SU-DHL-6 (cell line): ENCODE results near the gene EXOC4.

Source experiments
- H2AFZ ChIP-seq: fragments of 200-600 bp; sonication (generic); 2 replicates; pipeline ENCODE4 v1.6.1; 2014; ENCODE audit warnings: low read depth, mild to moderate bottlenecking, moderate library complexity, mixed read lengths, antibody characterized with exemption, low read length; ENCODE audit not compliant: severe bottlenecking
- H3F3A ChIP-seq: fragments of 200-600 bp; shearing (Covaris generic); 2 replicates; pipeline ENCODE4 v1.6.0; 2016; ENCODE audit warnings: antibody characterized with exemption, mild to moderate bottlenecking; ENCODE audit not compliant: insufficient read depth
- H3K27ac ChIP-seq: fragments of 200-600 bp; sonication (generic); 2 replicates; pipeline ENCODE4 v1.5.1; 2016; ENCODE audit warnings: low read depth, mild to moderate bottlenecking, low read length, moderate library complexity, mixed read lengths
- H3K27me3 ChIP-seq: fragments of 200-600 bp; sonication (generic), shearing (Covaris generic); 2 replicates; pipeline ENCODE4 v1.6.0; 2014; ENCODE audit warnings: mild to moderate bottlenecking, low read length
- H3K36me3 ChIP-seq: fragments of 200-600 bp; sonication (generic); 2 replicates; pipeline ENCODE4 v1.6.1; 2014; ENCODE audit warnings: mild to moderate bottlenecking, low read length, mixed read lengths
- H3K4me2 ChIP-seq: fragments of 300-600, 200-600 bp; shearing (Covaris generic), sonication (generic); 2 replicates; pipeline ENCODE4 v1.6.0; 2014; ENCODE audit warnings: low read length, low read depth, mild to moderate bottlenecking; ENCODE audit not compliant: poor library complexity, severe bottlenecking
- H3K4me3 ChIP-seq: fragments of 200-600 bp; sonication (generic); 2 replicates; pipeline ENCODE4 v1.5.1; 2014; ENCODE audit warnings: antibody characterized with exemption, low read length, mild to moderate bottlenecking, mixed read lengths; ENCODE audit not compliant: insufficient read depth, poor library complexity, severe bottlenecking
- H3K79me2 ChIP-seq: fragments of 200-600 bp; sonication (generic); 2 replicates; pipeline ENCODE4 v1.6.1; 2014; ENCODE audit warnings: mild to moderate bottlenecking, low read length, moderate library complexity; ENCODE audit not compliant: insufficient read depth
- H3K9ac ChIP-seq: fragments of 200-600 bp; sonication (generic); 2 replicates; pipeline ENCODE4 v1.7.0; 2014; ENCODE audit warnings: mild to moderate bottlenecking, low read length
- H3K9me2 ChIP-seq: fragments of 200-600 bp; sonication (generic); replicated peaks from 2 replicates; pipeline ENCODE4 v1.6.1; 2014; ENCODE audit warnings: low read length; ENCODE audit not compliant: insufficient read depth
- H3K9me3 ChIP-seq: fragments of 200-600 bp; sonication (generic); 2 replicates; pipeline ENCODE4 v1.6.1; 2014; ENCODE audit warnings: low read length, mixed read lengths; ENCODE audit not compliant: insufficient read depth
- H4K20me1 ChIP-seq: fragments of 200-600 bp; sonication (generic); 2 replicates; pipeline ENCODE4 v1.6.1; 2014; ENCODE audit warnings: low read depth, mild to moderate bottlenecking, antibody characterized with exemption, low read length, moderate library complexity, mixed read lengths
- EZH2phosphoT487 ChIP-seq: fragments of 200-600 bp; sonication (generic), shearing (Covaris generic); conservative IDR thresholded peaks from 2 replicates; pipeline ENCODE4 v1.6.1; 2018; ENCODE audit warnings: mild to moderate bottlenecking, antibody characterized with exemption, low read length, moderate library complexity, mixed read lengths
- TF ChIP-seq, protein P1 (sequence below): fragments of 200-600 bp; sonication (generic); IDR thresholded peaks from one replicate; pipeline ENCODE4 v1.5.1; 2017; ENCODE audit warnings: antibody characterized with exemption, mild to moderate bottlenecking, low read length, moderate library complexity; ENCODE audit not compliant: insufficient read depth, poor library complexity, severe bottlenecking

Gene EXOC4

DNA sequence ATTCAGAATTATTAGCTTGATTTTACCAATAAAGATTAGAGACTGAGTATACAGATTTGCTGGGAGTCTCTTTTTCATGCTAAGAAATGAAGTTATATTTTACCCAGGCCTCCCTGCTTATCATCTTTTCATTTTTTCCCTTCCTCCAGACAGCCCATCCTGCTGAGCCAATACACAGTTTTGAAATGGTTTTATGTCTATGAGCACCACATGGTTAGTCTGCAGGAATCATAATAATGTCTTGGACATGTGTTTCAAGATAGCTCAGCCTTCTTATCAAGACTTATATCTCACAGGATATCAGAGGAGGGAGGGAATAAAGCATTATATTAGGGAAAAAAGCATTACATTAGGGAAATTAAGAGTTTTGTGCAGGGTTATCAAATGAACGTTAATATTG lies 157.1 kb downstream of the EXOC4 start:
- Histone ChIP-seq H3K9me2 (no peaks in the 10 kb centered on the region), H2AFZ (no peak overlapping the region), H3K27ac (no peak overlapping the region), H3K27me3 (no peaks in the 10 kb centered on the region), H3K4me2 (no peak overlapping the region), H3K9me3 (no peaks in the 10 kb centered on the region), H3K4me3 (no peak overlapping the region), H3K9ac (no peak overlapping the region), H4K20me1 (no peaks in the 10 kb centered on the region), H3K79me2 (no peaks in the 10 kb centered on the region), H3F3A (no peaks in the 10 kb centered on the region), H3K36me3 (no peaks in the 10 kb centered on the region)
- TF ChIP-seq, protein P1, sequence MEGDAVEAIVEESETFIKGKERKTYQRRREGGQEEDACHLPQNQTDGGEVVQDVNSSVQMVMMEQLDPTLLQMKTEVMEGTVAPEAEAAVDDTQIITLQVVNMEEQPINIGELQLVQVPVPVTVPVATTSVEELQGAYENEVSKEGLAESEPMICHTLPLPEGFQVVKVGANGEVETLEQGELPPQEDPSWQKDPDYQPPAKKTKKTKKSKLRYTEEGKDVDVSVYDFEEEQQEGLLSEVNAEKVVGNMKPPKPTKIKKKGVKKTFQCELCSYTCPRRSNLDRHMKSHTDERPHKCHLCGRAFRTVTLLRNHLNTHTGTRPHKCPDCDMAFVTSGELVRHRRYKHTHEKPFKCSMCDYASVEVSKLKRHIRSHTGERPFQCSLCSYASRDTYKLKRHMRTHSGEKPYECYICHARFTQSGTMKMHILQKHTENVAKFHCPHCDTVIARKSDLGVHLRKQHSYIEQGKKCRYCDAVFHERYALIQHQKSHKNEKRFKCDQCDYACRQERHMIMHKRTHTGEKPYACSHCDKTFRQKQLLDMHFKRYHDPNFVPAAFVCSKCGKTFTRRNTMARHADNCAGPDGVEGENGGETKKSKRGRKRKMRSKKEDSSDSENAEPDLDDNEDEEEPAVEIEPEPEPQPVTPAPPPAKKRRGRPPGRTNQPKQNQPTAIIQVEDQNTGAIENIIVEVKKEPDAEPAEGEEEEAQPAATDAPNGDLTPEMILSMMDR: no peak
- no peak for TF ChIP-seq EZH2phosphoT487

GRCh38 chr7:133411395-133411794 lies 158.5 kb downstream of the EXOC4 start:
- Histone ChIP-seq H3K9me2 (no peaks in the 10 kb centered on the region), H3K9me3 (no peaks in the 10 kb centered on the region), H3K4me3 (no peak overlapping the region), H4K20me1 (no peaks in the 10 kb centered on the region), H3K36me3 (no peaks in the 10 kb centered on the region), H2AFZ (no peak overlapping the region), H3K9ac (no peak overlapping the region), H3K27ac (no peak overlapping the region), H3K4me2 (no peak overlapping the region), H3K27me3 (no peaks in the 10 kb centered on the region), H3F3A (no peaks in the 10 kb centered on the region), H3K79me2 (no peaks in the 10 kb centered on the region)
- TF ChIP-seq, protein P1: no peak
- TF ChIP-seq EZH2phosphoT487: no peak

DNA sequence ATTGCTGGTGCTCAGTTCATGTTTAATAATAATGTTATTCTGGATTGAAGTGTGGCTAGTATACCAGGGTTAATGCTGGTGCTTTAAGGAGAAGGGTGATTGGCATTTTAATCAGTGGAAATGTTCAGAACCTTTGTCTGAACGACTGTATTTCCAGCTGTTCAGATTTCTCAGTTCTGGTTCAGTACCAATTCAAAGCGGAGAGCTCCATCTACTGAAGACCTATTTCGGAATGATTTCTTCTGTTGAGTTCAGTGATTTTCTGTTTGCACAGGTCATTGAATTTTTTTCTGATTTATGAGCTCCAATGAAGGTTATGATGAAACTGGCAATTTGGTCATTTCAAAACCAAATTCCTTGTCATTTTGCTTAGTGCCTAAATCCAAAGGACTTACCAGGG lies 160.1 kb downstream of the EXOC4 start:
- H3K79me2 ChIP-seq: no peaks in the 10 kb centered on the region
- no peak overlapping the region for H3K9ac ChIP-seq
- H3K4me2 ChIP-seq: no peak overlapping the region
- no peaks in the 10 kb centered on the region for H3F3A ChIP-seq
- H3K36me3 ChIP-seq: no peaks in the 10 kb centered on the region
- TF ChIP-seq, protein P1: no peak
- no peak for TF ChIP-seq EZH2phosphoT487
- no peak overlapping the region for H3K4me3 ChIP-seq
- H3K9me3 ChIP-seq: no peaks in the 10 kb centered on the region
- no peaks in the 10 kb centered on the region for H3K27me3 ChIP-seq
- no peak overlapping the region for H3K27ac ChIP-seq
- H3K9me2 ChIP-seq: no peaks in the 10 kb centered on the region
- no peaks in the 10 kb centered on the region for H4K20me1 ChIP-seq
- no peak overlapping the region for H2AFZ ChIP-seq
